Calu3 (cell line): Measurements from ENCODE around the gene PCBP2. TPM values are rescaled to one million over a fixed set of nuclear protein-coding genes. Genes with fewer than 3 reads are reported as not detected.

Experiments
- BruUV-seq: library from RNA; stranded (reverse); fragments of 400-500 nt; replicated peaks from 2 replicates; lab custom pipeline; 2021; lab: Mats Ljungman, UMichigan
- CTCF ChIA-PET: fragments of 300-600 bp; sonication (Branson Sonifier 250); formaldehyde crosslinking; loops from one replicate; lab custom pipeline; 2022; ENCODE audit warnings: antibody characterized with exemption; lab: Charles Lee
- DNase-seq: peaks from one replicate; pipeline ENCODE4 v3.0.0; 2022
- H3K27ac Mint-ChIP-seq: one replicate; pipeline ENCODE4 v1.8.0; 2022; ENCODE audit warnings: mixed read lengths; ENCODE audit not compliant: unreplicated experiment
- H3K27me3 Mint-ChIP-seq: one replicate; pipeline ENCODE4 v1.8.0; 2022; ENCODE audit warnings: mixed read lengths; ENCODE audit not compliant: unreplicated experiment
- H3K36me3 Mint-ChIP-seq: one replicate; pipeline ENCODE4 v1.8.0; 2022; ENCODE audit warnings: mild to moderate bottlenecking, moderate library complexity, mixed read lengths; ENCODE audit not compliant: insufficient read depth, unreplicated experiment
- H3K4me1 Mint-ChIP-seq: one replicate; pipeline ENCODE4 v1.8.0; 2022; ENCODE audit warnings: mild to moderate bottlenecking, low read depth, mixed read lengths; ENCODE audit not compliant: unreplicated experiment
- H3K4me3 Mint-ChIP-seq: one replicate; pipeline ENCODE4 v1.8.0; 2022; ENCODE audit warnings: mild to moderate bottlenecking, low read depth, moderate library complexity, mixed read lengths; ENCODE audit not compliant: unreplicated experiment
- H3K9me3 Mint-ChIP-seq: one replicate; pipeline ENCODE4 v1.8.0; 2022; ENCODE audit warnings: low read depth, mixed read lengths; ENCODE audit not compliant: unreplicated experiment
- CTCF ChIP-seq: fragments of 200-600 bp; IDR thresholded peaks from one replicate; pipeline ENCODE4 v1.8.0; 2022; ENCODE audit warnings: antibody characterized with exemption; ENCODE audit not compliant: unreplicated experiment
- intact Hi-C: fragments of 100-400 bp; cut with micrococcal nuclease; formaldehyde crosslinking; loops from one replicate; pipeline ENCODE4 v1.10.0; 2022; ENCODE audit not compliant: unreplicated experiment
- total RNA-seq: library from RNA; stranded (reverse); gene quantifications from 2 replicates; pipeline ENCODE4 v1.2.3, GENCODE V29; 2022

The PCBP2 gene
- total RNA-seq, 1 experiment from 2014 or later = 528 TPM

GRCh38 chr12:53492188-53492587, 40.3 kb downstream of the PCBP2 start:
- H3K4me3 Mint-ChIP-seq = peak overlapping the region; percentile 96
- no TSS peak for BruUV-seq
- peaks cover 26% of the 10 kb centered on the region for H3K4me1 Mint-ChIP-seq
- H3K36me3 Mint-ChIP-seq = peaks cover 21% of the 10 kb centered on the region
- DNase-seq = no peak
- no peak for TF ChIP-seq CTCF
- no peaks in the 10 kb centered on the region for H3K9me3 Mint-ChIP-seq
- CTCF ChIA-PET = interaction anchor here (1.0 kb wide), 1 partner anchor 171 kb away, joined by 4 read pairs; the partner anchor contains the start of gene AAAS
- H3K27ac Mint-ChIP-seq = peak overlapping the region; percentile 75
- no peaks in the 10 kb centered on the region for H3K27me3 Mint-ChIP-seq
- intact Hi-C loops = no loop called here

DNA sequence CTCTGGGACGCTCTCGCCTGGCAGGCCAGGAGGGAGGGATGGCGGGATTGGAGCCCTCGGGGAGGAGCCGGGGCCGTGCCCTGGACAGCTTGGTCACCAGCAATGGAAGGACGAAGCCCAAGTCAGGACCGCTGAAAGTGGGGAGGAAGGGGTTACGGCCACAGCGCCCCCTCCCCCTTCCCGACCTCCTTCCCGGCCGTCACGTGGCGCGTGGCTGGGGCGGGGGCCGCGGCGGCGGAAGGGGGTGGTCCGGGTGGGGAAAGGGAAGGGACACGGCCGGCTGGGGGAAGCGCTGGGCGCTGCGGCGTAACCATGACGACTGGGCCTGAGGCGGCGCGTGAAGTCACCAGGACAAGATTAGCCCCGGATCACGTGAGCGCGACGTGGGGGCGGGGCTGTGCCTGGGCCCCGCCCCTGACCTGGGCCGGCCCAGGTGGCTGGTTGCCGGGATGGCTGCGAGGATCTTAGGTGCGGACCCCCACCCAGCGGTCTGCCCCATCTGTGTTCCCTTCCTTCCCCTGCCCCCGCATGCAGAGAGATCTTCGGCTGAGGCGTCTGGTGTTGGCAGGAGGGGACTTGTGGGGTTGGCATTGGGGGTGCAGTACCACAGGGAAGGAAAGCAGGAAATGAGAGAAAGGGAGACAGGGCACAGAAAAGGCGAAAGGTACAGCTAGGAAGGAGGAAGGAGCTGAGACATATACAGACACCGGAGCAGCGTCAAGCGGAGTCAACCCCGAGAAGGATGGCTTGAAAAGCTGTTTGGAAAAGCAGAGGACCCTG, 41.1 kb downstream of the PCBP2 start:
- TF ChIP-seq CTCF = no peak
- Mint-ChIP-seq H3K27ac (peak overlapping the region; percentile 75), H3K4me1 (peaks cover 26% of the 10 kb centered on the region), H3K27me3 (no peaks in the 10 kb centered on the region), H3K4me3 (peak overlapping the region; percentile 96), H3K9me3 (no peaks in the 10 kb centered on the region), H3K36me3 (peaks cover 21% of the 10 kb centered on the region)
- intact Hi-C loops = no loop called here
- CTCF ChIA-PET = interaction anchor here (1.0 kb wide), 1 partner anchor 172 kb away, joined by 4 read pairs; the partner anchor contains the start of gene AAAS
- TSS peak; percentile 91 for BruUV-seq
- peak; percentile 89 for DNase-seq

DNA sequence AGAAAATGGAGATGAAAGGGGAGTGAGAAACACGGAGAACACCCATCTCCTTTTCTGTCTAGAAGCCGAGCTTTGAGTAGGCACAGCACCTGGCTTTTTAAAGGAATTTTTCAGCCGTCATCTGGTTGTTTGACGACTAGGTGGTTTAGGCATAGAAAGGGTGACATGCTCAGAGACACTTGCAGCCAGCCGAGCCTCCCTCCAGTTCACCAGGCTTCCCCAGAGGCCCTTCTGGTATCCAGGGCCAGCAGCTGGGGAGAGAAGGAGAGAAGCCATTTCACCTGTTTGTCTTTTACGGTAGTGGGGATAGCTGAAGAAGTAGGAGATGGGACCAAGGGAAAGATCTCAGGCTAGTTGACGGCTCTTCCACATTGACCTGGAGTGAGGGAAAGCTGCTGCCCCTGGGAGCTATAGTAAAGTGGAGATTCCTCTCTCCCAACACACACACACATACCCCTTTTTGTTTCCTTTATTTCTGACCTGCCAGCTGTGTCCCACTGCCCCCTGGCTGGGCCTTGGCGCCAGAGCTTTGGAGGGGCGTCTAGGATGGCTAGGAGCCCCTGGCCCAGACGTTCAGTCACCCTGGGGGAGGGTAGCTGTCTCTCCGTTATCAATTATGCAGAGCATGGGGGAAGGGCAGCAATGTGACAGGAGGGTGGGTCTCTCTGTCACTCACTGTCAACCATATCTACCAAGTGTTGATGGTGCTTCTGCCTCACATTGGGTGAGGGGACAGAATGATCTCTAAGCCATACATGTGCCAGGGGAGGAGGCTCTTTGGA, 41.9 kb downstream of the PCBP2 start:
- H3K4me3 Mint-ChIP-seq = peak overlapping the region; percentile 96
- BruUV-seq = no TSS peak
- H3K27ac Mint-ChIP-seq = peak overlapping the region; percentile 75
- CTCF ChIA-PET = interaction anchor here (0.5 kb wide), 1 partner anchor 610 kb away, joined by 6 read pairs; no protein-coding TSS in a partner anchor
- no peak for DNase-seq
- intact Hi-C loops = no loop called here
- no peak for TF ChIP-seq CTCF
- H3K9me3 Mint-ChIP-seq = no peaks in the 10 kb centered on the region
- peaks cover 26% of the 10 kb centered on the region for H3K4me1 Mint-ChIP-seq
- H3K27me3 Mint-ChIP-seq = peaks cover 7% of the 10 kb centered on the region
- H3K36me3 Mint-ChIP-seq = peaks cover 27% of the 10 kb centered on the region

DNA sequence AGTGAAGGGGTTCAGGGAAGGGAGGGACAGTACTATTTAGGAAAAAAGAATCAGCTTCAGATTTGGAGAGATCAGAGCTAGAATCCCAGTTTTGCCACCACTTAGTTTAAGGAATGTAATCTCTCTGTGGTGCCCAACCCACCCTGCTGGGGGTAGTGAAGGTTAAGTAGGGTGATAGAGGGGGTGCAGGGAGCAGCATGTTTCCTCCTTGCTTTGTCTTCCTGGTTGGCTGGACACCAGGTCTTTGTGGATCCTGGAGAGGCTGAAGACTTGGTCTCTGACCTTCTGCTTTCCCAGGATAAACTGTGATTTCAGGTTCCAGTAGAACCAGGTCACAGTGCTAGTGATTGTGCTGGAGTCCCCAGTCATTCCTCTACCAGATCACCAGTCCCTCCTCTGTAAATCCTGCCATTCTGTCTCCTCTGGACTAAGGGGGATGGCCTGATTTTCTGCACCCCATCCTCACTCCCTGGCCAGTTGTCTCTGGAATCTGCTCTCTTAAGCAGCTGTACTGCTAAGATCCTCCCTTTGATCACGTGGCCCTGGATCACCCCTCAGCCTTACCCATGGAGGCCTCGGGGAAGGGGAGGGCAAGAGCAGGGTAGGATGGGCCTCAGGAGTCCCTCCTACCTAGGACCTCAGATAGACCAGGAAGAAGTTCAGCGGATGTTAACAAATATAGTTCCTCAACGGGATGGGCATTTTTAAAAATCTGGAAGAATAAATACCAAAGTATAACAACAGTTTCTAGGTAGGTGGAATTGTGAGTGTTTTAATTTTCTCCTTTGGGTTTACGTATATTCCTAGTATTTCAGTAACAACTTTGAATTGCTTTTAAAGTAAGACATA, 44.2 kb downstream of the PCBP2 start:
- CTCF ChIA-PET = interaction anchor here (0.9 to 1.2 kb wide), 2 partner anchors 12 to 175 kb away, joined by 3 to 6 read pairs; partner anchors contain the start of gene AAAS

More for the DNA sequence above, 44.2 kb downstream of the PCBP2 start:
- Mint-ChIP-seq H3K36me3 (peaks cover 50% of the 10 kb centered on the region), H3K27me3 (peaks cover 10% of the 10 kb centered on the region), H3K4me3 (no peak overlapping the region), H3K4me1 (peaks cover 36% of the 10 kb centered on the region), H3K9me3 (no peaks in the 10 kb centered on the region), H3K27ac (no peak overlapping the region)
- no peak for TF ChIP-seq CTCF
- no peak for DNase-seq
- BruUV-seq = no TSS peak
- intact Hi-C loops = no loop called here
